ENCODE data around the gene FLNC.

DNA sequence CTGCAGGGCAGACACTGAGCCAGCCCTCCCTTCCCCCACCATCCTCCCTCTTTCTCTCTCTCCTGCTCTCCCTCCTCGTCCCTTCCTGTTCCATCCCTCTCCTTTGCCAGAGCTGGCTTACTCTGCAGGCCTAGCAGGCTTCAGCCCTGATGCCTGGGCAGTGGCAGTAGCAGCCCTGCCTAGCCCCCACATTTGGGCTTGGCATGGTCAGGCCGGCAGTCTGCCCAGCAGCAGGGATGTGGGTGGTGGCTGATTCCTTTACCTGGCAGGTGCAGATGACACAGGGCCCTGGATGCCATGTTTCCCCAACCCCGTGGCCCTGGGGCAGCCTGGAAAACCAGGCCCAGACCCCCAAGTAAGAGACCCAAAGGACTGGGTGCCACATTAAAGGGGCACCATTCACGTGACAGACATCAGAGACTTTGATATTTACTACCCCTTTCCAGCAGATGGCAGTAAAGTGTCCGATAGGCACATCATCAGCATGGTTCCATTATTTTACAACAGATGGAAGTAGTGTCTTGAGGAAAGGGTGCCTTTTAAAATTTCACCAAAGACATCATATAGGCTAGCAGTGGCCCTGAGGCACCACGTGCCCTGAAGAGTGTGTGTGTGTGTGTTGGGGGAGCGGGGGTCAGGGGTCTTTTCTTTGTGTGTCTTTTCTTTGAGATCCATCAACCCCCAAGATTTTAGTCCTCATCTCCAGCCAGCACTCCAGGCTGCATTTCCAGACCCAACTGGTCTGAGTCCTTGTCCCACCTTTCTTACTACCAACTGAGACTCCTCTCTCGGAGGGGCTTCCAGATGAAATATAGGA is 74.4 kb downstream of the FLNC start:
- no peak for TF ChIP-seq POLR2A (IDR thresholded peaks at IDR 0.05; ENCODE audit: low read depth, low read length)
- no peak for TF ChIP-seq POLR2AphosphoS5 (IDR thresholded peaks at IDR 0.05; ENCODE audit: low read depth, low read length)
- TF ChIP-seq TAF1 (IDR thresholded peaks at IDR 0.05; ENCODE audit: borderline replicate concordance, low read depth, low read length), result no peak
